Measurements from ENCODE around the gene KRTAP9-6. TPM values are rescaled to one million over a fixed set of nuclear protein-coding genes. Genes with fewer than 3 reads are reported as not detected.

KRTAP9-6 gene
- total RNA-seq, 2 experiments from 2014 or later: not detected

- no peak overlapping the region for H3K4me3 Mint-ChIP-seq
- no peaks in the 10 kb centered on the region for H3K9me3 Mint-ChIP-seq (ENCODE audit: insufficient read depth)
- CTCF ChIA-PET: interaction anchor here (1.2 to 2.4 kb wide), 4 partner anchors 14 to 241 kb away, joined by 3 to 11 read pairs (median 8); no protein-coding TSS in a partner anchor
Measured at GRCh38 chr17:41307647-41308046, 42.5 kb downstream of the KRTAP9-6 start.

GRCh38 chr17:41308251-41308917 lies 43.2 kb downstream of the KRTAP9-6 start:
- CTCF ChIA-PET: interaction anchor here (1.0 to 2.4 kb wide), 7 partner anchors 14 to 357 kb away, joined by 3 to 11 read pairs (median 4); no protein-coding TSS in a partner anchor
- POLR2A ChIA-PET: interaction anchor here (1.0 to 1.3 kb wide), 3 partner anchors 8 to 380 kb away, joined by 3 to 7 read pairs (median 5); partner anchors contain the start of gene EIF1
- H3K27me3 Mint-ChIP-seq (ENCODE audit: low read depth): no peaks in the 10 kb centered on the region

More at GRCh38 chr17:41307647-41308046, 42.5 kb downstream of the KRTAP9-6 start:
- POLR2A ChIA-PET: interaction anchor here (1.3 kb wide), 1 partner anchor 381 kb away, joined by 7 read pairs; the partner anchor contains the start of gene EIF1
- H3K27me3 Mint-ChIP-seq (ENCODE audit: low read depth): no peaks in the 10 kb centered on the region
- H3K36me3 Mint-ChIP-seq (ENCODE audit: low read depth): peaks cover 2% of the 10 kb centered on the region
- no peak for DNase-seq
- no peak for ATAC-seq
- H3K4me1 Mint-ChIP-seq (ENCODE audit: low read depth): peaks cover 42% of the 10 kb centered on the region
- peak overlapping the region; percentile 90 for H3K27ac Mint-ChIP-seq

GRCh38 chr17:41308918-41309359 lies 43.8 kb downstream of the KRTAP9-6 start, which contains the start of gene KRTAP16-1:
Gene KRTAP16-1 (minus strand): TSS chr17:41309309. CDS start chr17:41309253, 56 bp downstream.
- peaks cover 42% of the 10 kb centered on the region for H3K4me1 Mint-ChIP-seq (ENCODE audit: low read depth)
- ChIA-PET CTCF (interaction anchor here (1.0 to 2.4 kb wide), 7 partner anchors 13 to 357 kb away, joined by 3 to 11 read pairs (median 4); no protein-coding TSS in a partner anchor), POLR2A (interaction anchor here (0.5 to 1.3 kb wide), 4 partner anchors 8 to 616 kb away, joined by 3 to 7 read pairs (median 4); partner anchors contain the start of gene EIF1)
- DNase-seq: peak; percentile 54
- H3K27me3 Mint-ChIP-seq (ENCODE audit: low read depth): no peaks in the 10 kb centered on the region
- H3K9me3 Mint-ChIP-seq (ENCODE audit: insufficient read depth): no peaks in the 10 kb centered on the region
- peak; percentile 57 for ATAC-seq
- peak within 1 kb of the TSS; percentile 48 for H3K4me3 Mint-ChIP-seq
- peak within 1 kb of the TSS; percentile 90 for H3K27ac Mint-ChIP-seq
- H3K36me3 Mint-ChIP-seq (ENCODE audit: low read depth): peaks cover 2% of the 10 kb centered on the region

More at GRCh38 chr17:41308251-41308917, 43.2 kb downstream of the KRTAP9-6 start:
- Mint-ChIP-seq H3K4me3 (peak overlapping the region; percentile 48), H3K4me1 (ENCODE audit: low read depth) (peaks cover 42% of the 10 kb centered on the region), H3K9me3 (ENCODE audit: insufficient read depth) (no peaks in the 10 kb centered on the region), H3K36me3 (ENCODE audit: low read depth) (peaks cover 2% of the 10 kb centered on the region), H3K27ac (peak overlapping the region; percentile 90)
- ATAC-seq: peak; percentile 79
- peak; percentile 74 for DNase-seq

GRCh38 chr17:41311111-41311510 lies 45.9 kb downstream of the KRTAP9-6 start:
- POLR2A ChIA-PET: no interaction called here
- no peak for ATAC-seq
- Mint-ChIP-seq H3K36me3 (ENCODE audit: low read depth) (peaks cover 2% of the 10 kb centered on the region), H3K4me3 (no peak overlapping the region), H3K27ac (no peak overlapping the region), H3K9me3 (ENCODE audit: insufficient read depth) (no peaks in the 10 kb centered on the region), H3K4me1 (ENCODE audit: low read depth) (peaks cover 42% of the 10 kb centered on the region), H3K27me3 (ENCODE audit: low read depth) (peaks cover 2% of the 10 kb centered on the region)
- no peak for DNase-seq
- CTCF ChIA-PET: interaction anchor here (0.9 kb wide), 1 partner anchor 11 kb away, joined by 4 read pairs; no protein-coding TSS in a partner anchor

- ChIA-PET CTCF (no interaction called here), POLR2A (no interaction called here)
- H3K9me3 Mint-ChIP-seq (ENCODE audit: insufficient read depth): peaks cover 6% of the 10 kb centered on the region
- peaks cover 2% of the 10 kb centered on the region for H3K27me3 Mint-ChIP-seq (ENCODE audit: low read depth)
- no peak within 1 kb of the TSS for H3K27ac Mint-ChIP-seq
- no peaks in the 10 kb centered on the region for H3K36me3 Mint-ChIP-seq (ENCODE audit: low read depth)
- H3K4me3 Mint-ChIP-seq: no peak within 1 kb of the TSS
- no peak for ATAC-seq
- H3K4me1 Mint-ChIP-seq (ENCODE audit: low read depth): peaks cover 10% of the 10 kb centered on the region
- no peak for DNase-seq
Measured at GRCh38 chr17:41315204-41315794, 50.1 kb downstream of the KRTAP9-6 start, which contains the start of gene KRTAP17-1. Gene KRTAP17-1 (minus strand): TSS chr17:41315710. CDS start chr17:41315650, 60 bp downstream.

Other genes starting within 250 kb of the KRTAP9-6 start
- not detected for gene KRTAP1-5, start 238.2 kb upstream of the KRTAP9-6 start, total RNA-seq
- gene KRTAP1-4, start 235.2 kb upstream of the KRTAP9-6 start, total RNA-seq: not detected
- not detected for gene KRTAP1-3, start 230.5 kb upstream of the KRTAP9-6 start, total RNA-seq
- gene KRTAP1-1, start 223.9 kb upstream of the KRTAP9-6 start, total RNA-seq: not detected
- gene KRTAP2-1, start 218.1 kb upstream of the KRTAP9-6 start, total RNA-seq: not detected
- not detected for gene KRTAP2-2, start 210.1 kb upstream of the KRTAP9-6 start, total RNA-seq
- not detected for gene KRTAP2-3, start 205.3 kb upstream of the KRTAP9-6 start, total RNA-seq
- not detected for gene KRTAP2-4, start 199.5 kb upstream of the KRTAP9-6 start, total RNA-seq
- not detected for gene KRTAP4-7, start 181.2 kb upstream of the KRTAP9-6 start, total RNA-seq
- gene KRTAP4-8, start 167.2 kb upstream of the KRTAP9-6 start, total RNA-seq: not detected
- gene KRTAP4-16, start 163.2 kb upstream of the KRTAP9-6 start, total RNA-seq: not detected
- gene KRTAP4-9, start 160.0 kb upstream of the KRTAP9-6 start, total RNA-seq: not detected
- not detected for gene KRTAP4-11, start 147.0 kb upstream of the KRTAP9-6 start, total RNA-seq
- gene KRTAP4-12, start 141.2 kb upstream of the KRTAP9-6 start, total RNA-seq: not detected
- not detected for gene KRTAP4-6, start 124.8 kb upstream of the KRTAP9-6 start, total RNA-seq
- gene KRTAP4-5, start 115.6 kb upstream of the KRTAP9-6 start, total RNA-seq: not detected
- not detected for gene KRTAP4-4, start 104.6 kb upstream of the KRTAP9-6 start, total RNA-seq
- gene KRTAP4-3, start 97.2 kb upstream of the KRTAP9-6 start, total RNA-seq: not detected
- gene KRTAP4-2, start 87.2 kb upstream of the KRTAP9-6 start, total RNA-seq: not detected
- gene KRTAP4-1, start 80.5 kb upstream of the KRTAP9-6 start, total RNA-seq: not detected
- not detected for gene KRTAP9-1, start 75.5 kb upstream of the KRTAP9-6 start, total RNA-seq
- gene KRTAP9-2, start 38.7 kb upstream of the KRTAP9-6 start, total RNA-seq: not detected
- not detected for gene KRTAP9-3, start 32.9 kb upstream of the KRTAP9-6 start, total RNA-seq
- gene KRTAP9-8, start 27.4 kb upstream of the KRTAP9-6 start, total RNA-seq: not detected
- gene KRTAP9-4, start 15.7 kb upstream of the KRTAP9-6 start, total RNA-seq: not detected
- not detected for gene KRTAP9-9, start 10.0 kb upstream of the KRTAP9-6 start, total RNA-seq
- gene KRTAP9-7, start 10.3 kb downstream of the KRTAP9-6 start, total RNA-seq: not detected
- gene KRTAP29-1, start 37.5 kb downstream of the KRTAP9-6 start, total RNA-seq: not detected
- not detected for gene KRTAP16-1, start 43.9 kb downstream of the KRTAP9-6 start, total RNA-seq
- not detected for gene KRTAP17-1, start 50.3 kb downstream of the KRTAP9-6 start, total RNA-seq
- not detected for gene KRT33A, start 85.5 kb downstream of the KRTAP9-6 start, total RNA-seq
- not detected for gene KRT33B, start 104.4 kb downstream of the KRTAP9-6 start, total RNA-seq
- gene KRT34, start 116.9 kb downstream of the KRTAP9-6 start, total RNA-seq: not detected
- not detected for gene KRT31, start 132.2 kb downstream of the KRTAP9-6 start, total RNA-seq
- gene KRT37, start 159.2 kb downstream of the KRTAP9-6 start, total RNA-seq: not detected
- gene KRT38, start 175.6 kb downstream of the KRTAP9-6 start, total RNA-seq: not detected
- not detected for gene KRT32, start 202.0 kb downstream of the KRTAP9-6 start, total RNA-seq
- not detected for gene KRT35, start 215.8 kb downstream of the KRTAP9-6 start, total RNA-seq
- gene KRT36, start 224.5 kb downstream of the KRTAP9-6 start, total RNA-seq: not detected
- gene KRT13, start 240.2 kb downstream of the KRTAP9-6 start, total RNA-seq: not detected

Measured in activated CD8-positive, alpha-beta T cell treated with anti-CD3 and anti-CD28 coated beads, Interleukin-2, amount 10 ng/mL, durations not matched to agents 7 days and 5 days (primary cell).